ENCODE results near the gene ADAM15.

The ADAM15 gene

GRCh38 chr1:155070721-155071569 is 19.8 kb downstream of the ADAM15 start:
- peak; percentile 30 for TF ChIP-seq CTCF (IDR thresholded peaks at IDR 0.05; ENCODE audit: extremely low read depth, missing control alignments)
- DNase-seq (ENCODE audit: low spot score) = peak; percentile 87

GRCh38 chr1:155071701-155072100 is 20.6 kb downstream of the ADAM15 start:
- DNase-seq (ENCODE audit: low spot score) = no peak
- no peak for TF ChIP-seq CTCF (IDR thresholded peaks at IDR 0.05; ENCODE audit: extremely low read depth, missing control alignments)

- TF ChIP-seq CTCF (IDR thresholded peaks at IDR 0.05; ENCODE audit: extremely low read depth, missing control alignments) = no peak
- no peak for DNase-seq (ENCODE audit: low spot score)
These were observed 21.6 kb downstream of the ADAM15 start for GRCh38 chr1:155072531-155073289.

GRCh38 chr1:155073377-155074242 is 22.5 kb downstream of the ADAM15 start:
- DNase-seq (ENCODE audit: low spot score) = no peak
- TF ChIP-seq CTCF (IDR thresholded peaks at IDR 0.05; ENCODE audit: extremely low read depth, missing control alignments) = no peak

GRCh38 chr1:155075535-155075934 is 24.4 kb downstream of the ADAM15 start:
- no peak for DNase-seq (ENCODE audit: low spot score)

GRCh38 chr1:155076371-155076770 is 25.3 kb downstream of the ADAM15 start:
- no peak for DNase-seq (ENCODE audit: low spot score)
- no peak for TF ChIP-seq CTCF (IDR thresholded peaks at IDR 0.05; ENCODE audit: extremely low read depth, missing control alignments)

More at GRCh38 chr1:155075535-155075934, 24.4 kb downstream of the ADAM15 start:
- TF ChIP-seq CTCF (IDR thresholded peaks at IDR 0.05; ENCODE audit: extremely low read depth, missing control alignments) = no peak
